Peyer's patch (tissue), 4 donors: ENCODE data around the gene SIX1.

Experiments used
- POLR2A ChIP-seq, 2 donors: fragments of 450-650 bp; IDR thresholded peaks; one replicate each; pipeline ENCODE4 v1.5.1; 2017; ENCODE audit warnings: antibody characterized with exemption in 2 of 2, mild to moderate bottlenecking in 2 of 2, moderate library complexity in 2 of 2
- TF ChIP-seq, protein P1 (sequence below), 6 experiments: fragments of 450-650 bp in 4 of 6; fragments of 200-600 bp in 2 of 6; sonication (generic) in 1 of 6; IDR thresholded peaks; one replicate each; pipeline ENCODE4 v1.5.1; 2017 to 2019; ENCODE audit warnings: antibody characterized with exemption in 6 of 6, mild to moderate bottlenecking in 3 of 6, moderate library complexity in 1 of 6

GRCh38 chr14:60655119-60655897 is 6.0 kb upstream of the SIX1 start:
- no peak for TF ChIP-seq POLR2A (IDR thresholded peaks at IDR 0.05)
- TF ChIP-seq, protein P1, sequence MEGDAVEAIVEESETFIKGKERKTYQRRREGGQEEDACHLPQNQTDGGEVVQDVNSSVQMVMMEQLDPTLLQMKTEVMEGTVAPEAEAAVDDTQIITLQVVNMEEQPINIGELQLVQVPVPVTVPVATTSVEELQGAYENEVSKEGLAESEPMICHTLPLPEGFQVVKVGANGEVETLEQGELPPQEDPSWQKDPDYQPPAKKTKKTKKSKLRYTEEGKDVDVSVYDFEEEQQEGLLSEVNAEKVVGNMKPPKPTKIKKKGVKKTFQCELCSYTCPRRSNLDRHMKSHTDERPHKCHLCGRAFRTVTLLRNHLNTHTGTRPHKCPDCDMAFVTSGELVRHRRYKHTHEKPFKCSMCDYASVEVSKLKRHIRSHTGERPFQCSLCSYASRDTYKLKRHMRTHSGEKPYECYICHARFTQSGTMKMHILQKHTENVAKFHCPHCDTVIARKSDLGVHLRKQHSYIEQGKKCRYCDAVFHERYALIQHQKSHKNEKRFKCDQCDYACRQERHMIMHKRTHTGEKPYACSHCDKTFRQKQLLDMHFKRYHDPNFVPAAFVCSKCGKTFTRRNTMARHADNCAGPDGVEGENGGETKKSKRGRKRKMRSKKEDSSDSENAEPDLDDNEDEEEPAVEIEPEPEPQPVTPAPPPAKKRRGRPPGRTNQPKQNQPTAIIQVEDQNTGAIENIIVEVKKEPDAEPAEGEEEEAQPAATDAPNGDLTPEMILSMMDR (IDR thresholded peaks at IDR 0.05) = no peak
